Neural progenitor cell (in vitro differentiated cells): ENCODE results near the gene NTN5. TPM values are rescaled to one million over a fixed set of nuclear protein-coding genes. Genes with fewer than 3 reads are reported as not detected.

ENCODE experiments used
- DNase-seq: peaks from one replicate; pipeline ENCODE4 v3.0.0-alpha.2; 2016; ENCODE audit warnings: low spot score
- H2AFZ ChIP-seq: fragments of 200-600 bp; sonication (generic); replicated peaks from 2 replicates; pipeline ENCODE4 v1.6.1; 2016; ENCODE audit warnings: antibody characterized with exemption
- H3F3A ChIP-seq: fragments of 200-600 bp; sonication (generic); 2 replicates; pipeline ENCODE4 v1.6.1; 2016; ENCODE audit warnings: antibody characterized with exemption, low read depth
- H3K27ac ChIP-seq: fragments of 200-600 bp; sonication (generic); 2 replicates; pipeline ENCODE4 v1.5.1; 2016; ENCODE audit warnings: mild to moderate bottlenecking
- H3K27me3 ChIP-seq: fragments of 200-600 bp; sonication (generic); 2 replicates; pipeline ENCODE4 v1.6.1; 2016; ENCODE audit warnings: mild to moderate bottlenecking, moderate library complexity
- H3K36me3 ChIP-seq: fragments of 200-600 bp; sonication (generic); 2 replicates; pipeline ENCODE4 v1.5.1; 2016
- H3K4me1 ChIP-seq: fragments of 200-600 bp; sonication (generic); 2 replicates; pipeline ENCODE4 v1.6.1; 2016; ENCODE audit warnings: mixed run types
- H3K4me2 ChIP-seq: fragments of 200-600 bp; sonication (generic); 2 replicates; pipeline ENCODE4 v1.6.1; 2016
- H3K4me3 ChIP-seq: fragments of 200-600 bp; sonication (generic); 2 replicates; pipeline ENCODE4 v1.5.1; 2016
- H3K79me2 ChIP-seq: fragments of 200-600 bp; sonication (generic); 2 replicates; pipeline ENCODE4 v1.6.1; 2016; ENCODE audit warnings: low read depth
- H3K9ac ChIP-seq: fragments of 200-600 bp; sonication (generic); 2 replicates; pipeline ENCODE4 v1.6.1; 2016
- H3K9me3 ChIP-seq: fragments of 200-600 bp; sonication (generic); 2 replicates; pipeline ENCODE4 v1.5.1; 2016; ENCODE audit warnings: low read depth
- H4K20me1 ChIP-seq: fragments of 200-600 bp; sonication (generic); 2 replicates; pipeline ENCODE4 v1.6.1; 2016; ENCODE audit warnings: low read depth
- H3K27ac Mint-ChIP-seq: 3 replicates; pipeline ENCODE4 v1.8.0; 2021; ENCODE audit warnings: mixed read lengths
- H3K27me3 Mint-ChIP-seq: 2 replicates; pipeline ENCODE4 v1.8.0; 2022; ENCODE audit warnings: low read depth, mild to moderate bottlenecking, inconsistent platforms, moderate library complexity, mixed read lengths; ENCODE audit not compliant: insufficient read depth
- H3K36me3 Mint-ChIP-seq: 3 replicates; pipeline ENCODE4 v1.8.0; 2021; ENCODE audit warnings: mixed read lengths
- H3K4me1 Mint-ChIP-seq: 3 replicates; pipeline ENCODE4 v1.8.0; 2021; ENCODE audit warnings: mixed read lengths
- H3K4me3 Mint-ChIP-seq: 3 replicates; pipeline ENCODE4 v1.8.0; 2021; ENCODE audit warnings: mild to moderate bottlenecking, moderate library complexity, mixed read lengths
- H3K9me3 Mint-ChIP-seq: 3 replicates; pipeline ENCODE4 v1.8.0; 2020; ENCODE audit warnings: mixed read lengths
- CTCF ChIP-seq: fragments of 200-600 bp; sonication (generic); IDR thresholded peaks from 2 replicates; pipeline ENCODE4 v1.5.1; 2017; ENCODE audit warnings: antibody characterized with exemption, mild to moderate bottlenecking
- EZH2 ChIP-seq: fragments of 200-600 bp; sonication (generic); IDR thresholded peaks from 2 replicates; pipeline ENCODE4 v1.6.1; 2017; ENCODE audit warnings: antibody characterized with exemption, mild to moderate bottlenecking, moderate library complexity
- EZH2phosphoT487 ChIP-seq: fragments of 200-600 bp; sonication (generic); IDR thresholded peaks from 2 replicates; pipeline ENCODE4 v1.6.1; 2017; ENCODE audit warnings: antibody characterized with exemption
- total RNA-seq: library from RNA; depleted of rRNA; stranded (reverse); fragments of >200 nt; gene quantifications from 2 replicates; pipeline ENCODE4 v1.2.3, GENCODE V29; 2015; ENCODE audit warnings: low replicate concordance

Gene NTN5
- total RNA-seq, 1 donor from 2014 or later, result not detected

GRCh38 chr19:48630296-48631063, 42.3 kb downstream of the NTN5 start:
- Mint-ChIP-seq H3K9me3 (no peaks in the 10 kb centered on the region), H3K36me3 (peaks cover 2% of the 10 kb centered on the region), H3K27me3 (peaks cover 4% of the 10 kb centered on the region), H3K4me3 (peak overlapping the region; percentile 69), H3K27ac (no peak overlapping the region), H3K4me1 (peaks cover 55% of the 10 kb centered on the region)
- H3K27me3 ChIP-seq, result no peaks in the 10 kb centered on the region
- peaks cover 10% of the 10 kb centered on the region for H3K79me2 ChIP-seq
- peaks cover 23% of the 10 kb centered on the region for H3K4me1 ChIP-seq
- peaks cover 39% of the 10 kb centered on the region for H4K20me1 ChIP-seq
- peak; percentile 80 for DNase-seq
- H3K9me3 ChIP-seq, result no peaks in the 10 kb centered on the region
- no peak overlapping the region for H3K9ac ChIP-seq
- TF ChIP-seq EZH2, result peak; percentile 30
- no peak for TF ChIP-seq EZH2phosphoT487
- peak; percentile 33 for TF ChIP-seq CTCF
- peak overlapping the region; percentile 37 for H3K4me3 ChIP-seq
- H3K4me2 ChIP-seq, result peak overlapping the region; percentile 70
- no peaks in the 10 kb centered on the region for H3K36me3 ChIP-seq
- peaks cover 49% of the 10 kb centered on the region for H3F3A ChIP-seq
- H3K27ac ChIP-seq, result peak overlapping the region; percentile 42
- no peak overlapping the region for H2AFZ ChIP-seq

GRCh38 chr19:48629599-48630295, 43.1 kb downstream of the NTN5 start:
- H3K27ac ChIP-seq, result peak overlapping the region; percentile 42
- Mint-ChIP-seq H3K4me1 (peaks cover 57% of the 10 kb centered on the region), H3K4me3 (peak overlapping the region; percentile 66), H3K27ac (no peak overlapping the region), H3K9me3 (no peaks in the 10 kb centered on the region), H3K27me3 (peaks cover 4% of the 10 kb centered on the region), H3K36me3 (peaks cover 2% of the 10 kb centered on the region)
- TF ChIP-seq EZH2 (no peak), CTCF (no peak), EZH2phosphoT487 (no peak)
- H3K4me3 ChIP-seq, result peak overlapping the region; percentile 37
- H3K36me3 ChIP-seq, result no peaks in the 10 kb centered on the region
- no peaks in the 10 kb centered on the region for H3K27me3 ChIP-seq
- H3K9me3 ChIP-seq, result no peaks in the 10 kb centered on the region
- H3K4me1 ChIP-seq, result peaks cover 18% of the 10 kb centered on the region
- peak overlapping the region; percentile 70 for H3K4me2 ChIP-seq
- peaks cover 17% of the 10 kb centered on the region for H3K79me2 ChIP-seq
- peaks cover 43% of the 10 kb centered on the region for H3F3A ChIP-seq
- H2AFZ ChIP-seq, result no peak overlapping the region
- peak; percentile 95 for DNase-seq
- H3K9ac ChIP-seq, result no peak overlapping the region
- peaks cover 46% of the 10 kb centered on the region for H4K20me1 ChIP-seq

GRCh38 chr19:48629297-48629598, 43.6 kb downstream of the NTN5 start:
- TF ChIP-seq CTCF (no peak), EZH2 (no peak), EZH2phosphoT487 (no peak)
- no peak for DNase-seq
- no peaks in the 10 kb centered on the region for H3K27me3 ChIP-seq
- peaks cover 22% of the 10 kb centered on the region for H3K79me2 ChIP-seq
- no peaks in the 10 kb centered on the region for H3K9me3 ChIP-seq
- peak overlapping the region; percentile 41 for H3K27ac ChIP-seq
- H3F3A ChIP-seq, result peaks cover 40% of the 10 kb centered on the region
- peaks cover 4% of the 10 kb centered on the region for H3K27me3 Mint-ChIP-seq
- peak overlapping the region; percentile 70 for H3K4me2 ChIP-seq
- no peak overlapping the region for H3K9ac ChIP-seq
- no peak overlapping the region for H3K27ac Mint-ChIP-seq
- H3K4me1 ChIP-seq, result peaks cover 15% of the 10 kb centered on the region
- peaks cover 2% of the 10 kb centered on the region for H3K36me3 Mint-ChIP-seq
- no peak overlapping the region for H2AFZ ChIP-seq
- no peaks in the 10 kb centered on the region for H3K9me3 Mint-ChIP-seq
- peaks cover 49% of the 10 kb centered on the region for H4K20me1 ChIP-seq
- H3K4me1 Mint-ChIP-seq, result peaks cover 57% of the 10 kb centered on the region
- no peaks in the 10 kb centered on the region for H3K36me3 ChIP-seq
- H3K4me3 ChIP-seq, result no peak overlapping the region
- no peak overlapping the region for H3K4me3 Mint-ChIP-seq
